ENCODE results near the gene DIS3L2. TPM values are rescaled to one million over a fixed set of nuclear protein-coding genes. Genes with fewer than 3 reads are reported as not detected.
"Not testable (repeated sequence)": the region's sequence is repeated elsewhere in the genome, so short reads cannot be mapped to it uniquely, and the experiment has no call there.

The DIS3L2 gene
- total and polyA plus RNA-seq, 2 of the 4 experiments (the other 2 are of a cell fraction), result 14.7 to 19.2 TPM

- Histone ChIP-seq H2BK5ac (ENCODE audit: low read depth, low read length, poor library complexity, severe bottlenecking) (no peak overlapping the region), H4K20me1 (ENCODE audit: insufficient read depth, low read length) (no peaks in the 10 kb centered on the region), H3K56ac (ENCODE audit: extremely low read depth, insufficient read depth, low read length) (no peak overlapping the region), H4K5ac (ENCODE audit: low read depth, low read length) (no peak overlapping the region), H3K9me1 (ENCODE audit: insufficient read depth, low read length) (no peaks in the 10 kb centered on the region), H3K9me3 (ENCODE audit: control insufficient read depth, insufficient read depth, low read length) (no peaks in the 10 kb centered on the region), H2BK20ac (ENCODE audit: low read depth, low read length) (no peak overlapping the region), H3K14ac (replicated peaks; ENCODE audit: low read depth, low read length) (no peak overlapping the region), H3K27ac (ENCODE audit: insufficient read depth, low read length) (no peak overlapping the region), H4K91ac (ENCODE audit: insufficient read depth, low read depth, low read length) (no peak overlapping the region), H3K9ac (ENCODE audit: low read depth, low read length) (no peak overlapping the region), H4K8ac (ENCODE audit: low read depth in 2 of 2, low read length in 2 of 2) (no peak overlapping the region), H3K23ac (ENCODE audit: low read depth, low read length) (no peak overlapping the region), H2BK120ac (ENCODE audit: low read depth, low read length) (no peak overlapping the region), H3K36me3 (ENCODE audit: control insufficient read depth, insufficient read depth, low read length) (no peaks in the 10 kb centered on the region), H2BK15ac (ENCODE audit: low read depth, low read length) (no peak overlapping the region), H2AK9ac (replicated peaks; ENCODE audit: low read depth, low read length, poor library complexity) (no peak overlapping the region), H3K4ac (ENCODE audit: low read depth, low read length) (no peak overlapping the region), H2AFZ (replicated peaks; ENCODE audit: low read length, poor library complexity) (no peak overlapping the region), H3K4me3 (ENCODE audit: insufficient read depth, low read depth, low read length) (no peak overlapping the region), H2AK5ac (ENCODE audit: low read depth, low read length) (no peak overlapping the region), H3K79me1 (ENCODE audit: low read depth in 1 of 2, low read length in 2 of 2) (no peaks in the 10 kb centered on the region), H3K18ac (ENCODE audit: low read depth, low read length) (no peak overlapping the region), H3K4me2 (ENCODE audit: low read depth, low read length) (no peak overlapping the region), H3K4me1 (ENCODE audit: control insufficient read depth, insufficient read depth, low read length) (no peaks in the 10 kb centered on the region; the same call in 1 of the 2 replicates), H3K27me3 (ENCODE audit: control insufficient read depth, insufficient read depth, low read length) (peaks cover 16% of the 10 kb centered on the region)
- dilution Hi-C loops (cut with HindIII; ENCODE audit: low sequenced_read_pairs, unreplicated experiment) (no loop called here), intact Hi-C loops (cut with micrococcal nuclease) (no loop called here), in situ Hi-C loops (cut with MboI; ENCODE audit: low sequenced_read_pairs) (no loop called here)
- BruUV-seq (replicated peaks), result no TSS peak
- WGBS, 2 experiments (ENCODE audit: extremely low coverage in 2 of 2, insufficient read length in 1 of 2), result no CpG with 5 or more reads among the region's 15 CpGs
- ChIA-PET POLR2A (ENCODE audit: unreplicated experiment) (no interaction called here), CTCF (interaction anchor here (0.6 kb wide), 1 partner anchor 450 kb away, joined by 5 read pairs; no protein-coding TSS in a partner anchor)
- DNase-seq (no peak), ATAC-seq (ENCODE audit: low read depth) (no peak)
- TF ChIP-seq POLR2A (IDR thresholded peaks at IDR 0.05; ENCODE audit: low read depth, low read length) (no peak), RFX5 (IDR thresholded peaks at IDR 0.05; ENCODE audit: low read depth, low read length) (no peak), CHD1 (IDR thresholded peaks at IDR 0.05; ENCODE audit: low read depth, low read length) (no peak), MAFK (IDR thresholded peaks at IDR 0.05; ENCODE audit: low read depth, low read length) (no peak), NFE2L2 (IDR thresholded peaks at IDR 0.05; ENCODE audit: low read depth, low read length) (no peak)
Observed at GRCh38 chr2:232369126-232369951, 407.8 kb downstream of the DIS3L2 start.

DNA sequence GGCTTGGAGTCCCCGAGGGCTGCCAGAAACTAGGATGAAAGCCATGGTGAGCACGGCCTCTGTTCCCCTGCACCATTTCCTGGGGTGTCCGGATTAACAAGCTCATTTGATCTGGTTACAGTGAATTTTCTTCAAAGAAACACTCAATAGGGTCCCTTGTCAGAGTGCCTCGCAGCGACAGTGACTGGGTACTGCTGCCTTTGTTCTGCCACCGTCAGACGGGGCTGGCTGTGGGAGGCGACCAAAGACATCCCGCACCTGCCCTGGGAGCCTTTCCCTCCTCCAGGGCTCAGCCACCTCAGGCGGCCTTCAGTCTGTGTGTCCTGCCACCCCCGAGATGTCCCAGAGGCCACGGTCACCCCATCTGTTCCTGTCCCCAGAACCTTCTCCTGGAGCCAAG, 408.5 kb downstream of the DIS3L2 start:
- H2BK20ac ChIP-seq (ENCODE audit: low read depth, low read length); H3K4me3 ChIP-seq (ENCODE audit: insufficient read depth, low read depth, low read length); H2AFZ ChIP-seq (replicated peaks; ENCODE audit: low read length, poor library complexity); H3K4me1 ChIP-seq (ENCODE audit: control insufficient read depth, insufficient read depth, low read length); H3K79me1 ChIP-seq (ENCODE audit: low read depth in 1 of 2, low read length in 2 of 2); H3K56ac ChIP-seq (ENCODE audit: extremely low read depth, insufficient read depth, low read length); H3K18ac ChIP-seq (ENCODE audit: low read depth, low read length); dilution Hi-C loops (cut with HindIII; ENCODE audit: low sequenced_read_pairs, unreplicated experiment); intact Hi-C loops (cut with micrococcal nuclease); H2BK5ac ChIP-seq (ENCODE audit: low read depth, low read length, poor library complexity, severe bottlenecking); CTCF ChIA-PET; H3K9me1 ChIP-seq (ENCODE audit: insufficient read depth, low read length); H3K9me3 ChIP-seq (ENCODE audit: control insufficient read depth, insufficient read depth, low read length); DNase-seq; H3K4ac ChIP-seq (ENCODE audit: low read depth, low read length); H2BK15ac ChIP-seq (ENCODE audit: low read depth, low read length); H3K36me3 ChIP-seq (ENCODE audit: control insufficient read depth, insufficient read depth, low read length); H2AK5ac ChIP-seq (ENCODE audit: low read depth, low read length); H3K27ac ChIP-seq (ENCODE audit: insufficient read depth, low read length); H4K91ac ChIP-seq (ENCODE audit: insufficient read depth, low read depth, low read length); H3K4me2 ChIP-seq (ENCODE audit: low read depth, low read length); in situ Hi-C loops (cut with MboI; ENCODE audit: low sequenced_read_pairs); POLR2A ChIA-PET (ENCODE audit: unreplicated experiment); H4K5ac ChIP-seq (ENCODE audit: low read depth, low read length); H4K8ac ChIP-seq (ENCODE audit: low read depth in 2 of 2, low read length in 2 of 2); H2BK120ac ChIP-seq (ENCODE audit: low read depth, low read length); BruUV-seq (replicated peaks); ATAC-seq (ENCODE audit: low read depth); H3K23ac ChIP-seq (ENCODE audit: low read depth, low read length); H4K20me1 ChIP-seq (ENCODE audit: insufficient read depth, low read length); H2AK9ac ChIP-seq (replicated peaks; ENCODE audit: low read depth, low read length, poor library complexity); H3K14ac ChIP-seq (replicated peaks; ENCODE audit: low read depth, low read length); H3K9ac ChIP-seq (ENCODE audit: low read depth, low read length): not testable (repeated sequence)
- H3K27me3 ChIP-seq (ENCODE audit: control insufficient read depth, insufficient read depth, low read length), result peaks cover 19% of the 10 kb centered on the region
- no CpG with 5 or more reads among the region's 12 CpGs for WGBS, 2 experiments (ENCODE audit: extremely low coverage in 2 of 2, insufficient read length in 1 of 2)
